SK-N-SH (cell line): ENCODE data around the gene TCEA3. TPM values are rescaled to one million over a fixed set of nuclear protein-coding genes. Genes with fewer than 3 reads are reported as not detected.

ENCODE experiments used
- FOXM1 ChIP-seq: IDR thresholded peaks from 2 replicates; pipeline ENCODE4 v1.4.0; 2012; ENCODE audit warnings: low read depth, mild to moderate bottlenecking
- NRF1 ChIP-seq: IDR thresholded peaks from 2 replicates; pipeline ENCODE4 v1.6.1; 2012; ENCODE audit warnings: low read depth, mild to moderate bottlenecking, low read length
- POLR2AphosphoS5 ChIP-seq: IDR thresholded peaks from 2 replicates; pipeline ENCODE4 v1.6.1; 2012; ENCODE audit warnings: low read depth, low read length
- RCOR1 ChIP-seq: fragments of 150-350 bp; IDR thresholded peaks from 2 replicates; pipeline ENCODE4 v1.6.1; 2017; ENCODE audit warnings: antibody characterized with exemption, low read length
- REST ChIP-seq: IDR thresholded peaks from 2 replicates; pipeline ENCODE4 v1.6.1; 2012; ENCODE audit warnings: mild to moderate bottlenecking, low read depth, low read length, moderate library complexity
- polyA plus RNA-seq, 3 experiments: library from polyadenylated mRNA; depleted of rRNA; stranded (reverse); fragments of >200 nt; gene quantifications; 2 replicates each; pipeline ENCODE4 v1.2.3, GENCODE V29; 2012

The TCEA3 gene
- polyA plus RNA-seq, 1 of the 3 experiments (the other 2 are of a cell fraction) = 1.1 TPM

DNA sequence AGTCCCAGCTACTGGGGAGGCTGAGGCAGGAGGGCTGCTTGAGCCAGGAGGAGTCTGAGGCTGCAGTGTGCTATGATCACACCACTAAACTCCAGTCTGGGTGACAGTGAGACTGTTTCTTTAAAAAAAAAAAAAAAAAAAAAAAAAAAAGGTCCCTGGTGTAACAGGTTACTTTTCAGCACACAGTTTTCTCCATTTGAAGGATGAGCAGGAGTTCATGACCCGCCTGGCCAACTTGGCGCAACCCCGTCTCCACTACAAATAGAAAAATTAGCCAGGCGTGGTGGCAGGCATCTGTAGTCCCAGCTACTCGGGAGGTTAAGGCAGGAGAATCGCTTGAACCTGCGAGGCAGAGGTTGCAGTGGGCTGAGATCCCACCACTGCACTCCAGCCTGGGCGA lies 92.8 kb downstream of the TCEA3 start (continued):
- TF ChIP-seq REST (no peak), FOXM1 (no peak), POLR2AphosphoS5 (no peak), NRF1 (no peak), RCOR1 (no peak)
- TF ChIP-seq, all 33 proteins: peak for 0

Other genes starting within 250 kb of the TCEA3 start
- 0.29 and 0.39 TPM in 2 replicates for gene HTR1D, start 207.2 kb downstream of the TCEA3 start, polyA plus RNA-seq (2012; rRNA removed)
- gene HNRNPR, start 80.5 kb downstream of the TCEA3 start, polyA plus RNA-seq (2012; rRNA removed) = 111 and 141 TPM in 2 replicates
- gene ZNF436, start 54.9 kb downstream of the TCEA3 start, polyA plus RNA-seq (2012; rRNA removed) = 5.0 and 6.4 TPM in 2 replicates
- 19.6 and 25.2 TPM in 2 replicates for gene ASAP3, start 59.4 kb upstream of the TCEA3 start, polyA plus RNA-seq (2012; rRNA removed)
- gene E2F2, start 106.5 kb upstream of the TCEA3 start, polyA plus RNA-seq (2012; rRNA removed) = 0.43 and 0.44 TPM in 2 replicates
- gene ID3, start 134.8 kb upstream of the TCEA3 start, polyA plus RNA-seq (2012; rRNA removed) = 394 and 504 TPM in 2 replicates